H1 (cell line): ENCODE data around the gene FAM76B. TPM values are rescaled to one million over a fixed set of nuclear protein-coding genes. Genes with fewer than 3 reads are reported as not detected.

Experiments
- CBX5 ChIP-seq: fragments of 300-800, 300-1000 bp; sonication (generic); IDR thresholded peaks from 2 replicates; pipeline ENCODE4 v1.7.1; 2016; ENCODE audit warnings: antibody characterized with exemption, low read length, low read depth
- CTBP2 ChIP-seq: IDR thresholded peaks from 2 replicates; pipeline ENCODE4 v1.7.0; 2011; ENCODE audit warnings: borderline replicate concordance, mild to moderate bottlenecking, moderate library complexity, mixed read lengths, low read length; ENCODE audit not compliant: insufficient read depth, insufficient read length
- GABPA ChIP-seq: IDR thresholded peaks from 2 replicates; pipeline ENCODE4 v1.6.1; 2011; ENCODE audit warnings: mild to moderate bottlenecking, low read length, moderate library complexity, borderline replicate concordance; ENCODE audit not compliant: insufficient read depth
- NRF1 ChIP-seq: IDR thresholded peaks from 2 replicates; pipeline ENCODE4 v1.6.1; 2011; ENCODE audit warnings: mild to moderate bottlenecking, low read depth, low read length, improper control_type of control experiment
- TBP ChIP-seq: IDR thresholded peaks from 2 replicates; pipeline ENCODE4 v1.6.1; 2011; ENCODE audit warnings: low read depth, low read length, improper control_type of control experiment
- polyA plus RNA-seq, 7 experiments: library from polyadenylated mRNA; depleted of rRNA in 3 of 7; stranded (reverse) in 5 of 7; unstranded in 2 of 7; fragments of >200 nt in 5 of 7; fragments of 200-250 nt in 2 of 7; gene quantifications; 1 replicate in 5 of 7; 2 replicates in 1 of 7; 4 replicates in 1 of 7; pipeline versions ENCODE4 v1.2.1 to v1.2.3, GENCODE V29; 2011 to 2013; ENCODE audit warnings: missing spikeins in 2 of 7, mixed read lengths in 2 of 7
- total RNA-seq: library from RNA; stranded (reverse); fragmentation: NEBNext Ultra II Directional; extraction: Animal tissue kit (Norgen Biotek cat#: 25700); gene quantifications from 2 replicates; pipeline ENCODE4 v1.2.1, GENCODE V29; 2021
- TF ChIP-seq, protein P1 (sequence below): fragments of 300-600 bp; sonication (generic); IDR thresholded peaks from 2 replicates; pipeline ENCODE4 v1.7.1; 2012; ENCODE audit warnings: low read length, moderate library complexity, mild to moderate bottlenecking, inconsistent platforms; ENCODE audit not compliant: insufficient replicate concordance

FAM76B gene
- total and polyA plus RNA-seq, 2 of the 8 experiments (the other 6 are each of a cell fraction or from before 2014, with no cell fraction given) = 11.0 to 22.3 TPM

DNA sequence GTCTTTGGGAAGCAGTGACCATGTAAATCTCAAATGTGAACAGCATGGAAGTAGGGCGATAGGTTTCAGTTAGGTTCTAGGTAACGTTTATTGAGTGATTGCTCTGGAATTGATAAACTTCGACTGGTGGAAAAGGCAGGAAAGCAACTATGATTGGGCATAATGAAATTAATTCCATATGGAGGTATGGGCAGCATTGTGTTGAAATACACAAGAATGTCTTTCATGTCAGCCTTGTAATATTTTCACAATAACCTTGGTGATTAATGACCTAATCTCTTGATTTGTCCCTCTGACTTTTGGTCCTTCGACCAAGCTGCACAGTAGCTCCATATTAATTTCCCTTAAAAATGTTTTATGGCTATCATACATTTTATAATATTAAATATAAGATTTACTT, 3.5 kb upstream of the FAM76B start (continued):
- TF ChIP-seq, protein P1, sequence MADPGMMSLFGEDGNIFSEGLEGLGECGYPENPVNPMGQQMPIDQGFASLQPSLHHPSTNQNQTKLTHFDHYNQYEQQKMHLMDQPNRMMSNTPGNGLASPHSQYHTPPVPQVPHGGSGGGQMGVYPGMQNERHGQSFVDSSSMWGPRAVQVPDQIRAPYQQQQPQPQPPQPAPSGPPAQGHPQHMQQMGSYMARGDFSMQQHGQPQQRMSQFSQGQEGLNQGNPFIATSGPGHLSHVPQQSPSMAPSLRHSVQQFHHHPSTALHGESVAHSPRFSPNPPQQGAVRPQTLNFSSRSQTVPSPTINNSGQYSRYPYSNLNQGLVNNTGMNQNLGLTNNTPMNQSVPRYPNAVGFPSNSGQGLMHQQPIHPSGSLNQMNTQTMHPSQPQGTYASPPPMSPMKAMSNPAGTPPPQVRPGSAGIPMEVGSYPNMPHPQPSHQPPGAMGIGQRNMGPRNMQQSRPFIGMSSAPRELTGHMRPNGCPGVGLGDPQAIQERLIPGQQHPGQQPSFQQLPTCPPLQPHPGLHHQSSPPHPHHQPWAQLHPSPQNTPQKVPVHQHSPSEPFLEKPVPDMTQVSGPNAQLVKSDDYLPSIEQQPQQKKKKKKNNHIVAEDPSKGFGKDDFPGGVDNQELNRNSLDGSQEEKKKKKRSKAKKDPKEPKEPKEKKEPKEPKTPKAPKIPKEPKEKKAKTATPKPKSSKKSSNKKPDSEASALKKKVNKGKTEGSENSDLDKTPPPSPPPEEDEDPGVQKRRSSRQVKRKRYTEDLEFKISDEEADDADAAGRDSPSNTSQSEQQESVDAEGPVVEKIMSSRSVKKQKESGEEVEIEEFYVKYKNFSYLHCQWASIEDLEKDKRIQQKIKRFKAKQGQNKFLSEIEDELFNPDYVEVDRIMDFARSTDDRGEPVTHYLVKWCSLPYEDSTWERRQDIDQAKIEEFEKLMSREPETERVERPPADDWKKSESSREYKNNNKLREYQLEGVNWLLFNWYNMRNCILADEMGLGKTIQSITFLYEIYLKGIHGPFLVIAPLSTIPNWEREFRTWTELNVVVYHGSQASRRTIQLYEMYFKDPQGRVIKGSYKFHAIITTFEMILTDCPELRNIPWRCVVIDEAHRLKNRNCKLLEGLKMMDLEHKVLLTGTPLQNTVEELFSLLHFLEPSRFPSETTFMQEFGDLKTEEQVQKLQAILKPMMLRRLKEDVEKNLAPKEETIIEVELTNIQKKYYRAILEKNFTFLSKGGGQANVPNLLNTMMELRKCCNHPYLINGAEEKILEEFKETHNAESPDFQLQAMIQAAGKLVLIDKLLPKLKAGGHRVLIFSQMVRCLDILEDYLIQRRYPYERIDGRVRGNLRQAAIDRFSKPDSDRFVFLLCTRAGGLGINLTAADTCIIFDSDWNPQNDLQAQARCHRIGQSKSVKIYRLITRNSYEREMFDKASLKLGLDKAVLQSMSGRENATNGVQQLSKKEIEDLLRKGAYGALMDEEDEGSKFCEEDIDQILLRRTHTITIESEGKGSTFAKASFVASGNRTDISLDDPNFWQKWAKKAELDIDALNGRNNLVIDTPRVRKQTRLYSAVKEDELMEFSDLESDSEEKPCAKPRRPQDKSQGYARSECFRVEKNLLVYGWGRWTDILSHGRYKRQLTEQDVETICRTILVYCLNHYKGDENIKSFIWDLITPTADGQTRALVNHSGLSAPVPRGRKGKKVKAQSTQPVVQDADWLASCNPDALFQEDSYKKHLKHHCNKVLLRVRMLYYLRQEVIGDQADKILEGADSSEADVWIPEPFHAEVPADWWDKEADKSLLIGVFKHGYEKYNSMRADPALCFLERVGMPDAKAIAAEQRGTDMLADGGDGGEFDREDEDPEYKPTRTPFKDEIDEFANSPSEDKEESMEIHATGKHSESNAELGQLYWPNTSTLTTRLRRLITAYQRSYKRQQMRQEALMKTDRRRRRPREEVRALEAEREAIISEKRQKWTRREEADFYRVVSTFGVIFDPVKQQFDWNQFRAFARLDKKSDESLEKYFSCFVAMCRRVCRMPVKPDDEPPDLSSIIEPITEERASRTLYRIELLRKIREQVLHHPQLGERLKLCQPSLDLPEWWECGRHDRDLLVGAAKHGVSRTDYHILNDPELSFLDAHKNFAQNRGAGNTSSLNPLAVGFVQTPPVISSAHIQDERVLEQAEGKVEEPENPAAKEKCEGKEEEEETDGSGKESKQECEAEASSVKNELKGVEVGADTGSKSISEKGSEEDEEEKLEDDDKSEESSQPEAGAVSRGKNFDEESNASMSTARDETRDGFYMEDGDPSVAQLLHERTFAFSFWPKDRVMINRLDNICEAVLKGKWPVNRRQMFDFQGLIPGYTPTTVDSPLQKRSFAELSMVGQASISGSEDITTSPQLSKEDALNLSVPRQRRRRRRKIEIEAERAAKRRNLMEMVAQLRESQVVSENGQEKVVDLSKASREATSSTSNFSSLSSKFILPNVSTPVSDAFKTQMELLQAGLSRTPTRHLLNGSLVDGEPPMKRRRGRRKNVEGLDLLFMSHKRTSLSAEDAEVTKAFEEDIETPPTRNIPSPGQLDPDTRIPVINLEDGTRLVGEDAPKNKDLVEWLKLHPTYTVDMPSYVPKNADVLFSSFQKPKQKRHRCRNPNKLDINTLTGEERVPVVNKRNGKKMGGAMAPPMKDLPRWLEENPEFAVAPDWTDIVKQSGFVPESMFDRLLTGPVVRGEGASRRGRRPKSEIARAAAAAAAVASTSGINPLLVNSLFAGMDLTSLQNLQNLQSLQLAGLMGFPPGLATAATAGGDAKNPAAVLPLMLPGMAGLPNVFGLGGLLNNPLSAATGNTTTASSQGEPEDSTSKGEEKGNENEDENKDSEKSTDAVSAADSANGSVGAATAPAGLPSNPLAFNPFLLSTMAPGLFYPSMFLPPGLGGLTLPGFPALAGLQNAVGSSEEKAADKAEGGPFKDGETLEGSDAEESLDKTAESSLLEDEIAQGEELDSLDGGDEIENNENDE = no peak
- TF ChIP-seq NRF1 = no peak
- no peak for TF ChIP-seq GABPA
- no peak for TF ChIP-seq TBP
- no peak for TF ChIP-seq CTBP2
- no peak for TF ChIP-seq CBX5
